ENCODE data around the gene SLC17A9.
"Not testable (repeated sequence)": the region's sequence is repeated elsewhere in the genome, so short reads cannot be mapped to it uniquely, and the experiment has no call there.

The SLC17A9 gene

GRCh38 chr20:62957136-62958117 is 4.9 kb downstream of the SLC17A9 start:
- no peak for DNase-seq

- DNase-seq: no peak
Observed at GRCh38 chr20:62958388-62959100, 6.0 kb downstream of the SLC17A9 start.

- DNase-seq: no peak
Observed at GRCh38 chr20:62959101-62959971, 6.8 kb downstream of the SLC17A9 start.

- DNase-seq: no peak
Observed at GRCh38 chr20:62959998-62960436, 7.5 kb downstream of the SLC17A9 start.

- not testable (repeated sequence) for DNase-seq
Observed at GRCh38 chr20:62960446-62961309, 8.2 kb downstream of the SLC17A9 start.

GRCh38 chr20:62961310-62961783 is 8.8 kb downstream of the SLC17A9 start:
- DNase-seq: no peak

GRCh38 chr20:62961799-62962198 is 9.3 kb downstream of the SLC17A9 start:
- DNase-seq: no peak

GRCh38 chr20:62962221-62962879 is 9.8 kb downstream of the SLC17A9 start:
- DNase-seq: no peak

GRCh38 chr20:62962891-62963613 is 10.5 kb downstream of the SLC17A9 start:
- no peak for DNase-seq

GRCh38 chr20:62963614-62964397 is 11.3 kb downstream of the SLC17A9 start:
- no peak for DNase-seq

- peak; percentile 22 for DNase-seq
Observed at GRCh38 chr20:62964700-62965099, 12.2 kb downstream of the SLC17A9 start.

GRCh38 chr20:62965363-62965771 is 12.9 kb downstream of the SLC17A9 start:
- no peak for DNase-seq

- DNase-seq: no peak
Observed at GRCh38 chr20:62966212-62967148, 14.0 kb downstream of the SLC17A9 start.

- no peak for DNase-seq
Observed at GRCh38 chr20:62967149-62967501, 14.6 kb downstream of the SLC17A9 start.

GRCh38 chr20:62967628-62968351 is 15.3 kb downstream of the SLC17A9 start:
- no peak for DNase-seq

- DNase-seq: no peak
Observed at GRCh38 chr20:62968378-62969178, 16.1 kb downstream of the SLC17A9 start.

Measured in suppressor macrophage treated with lipopolysaccharide for 4 hours (primary cell).